K562 (cell line): ENCODE results near the gene PITPNM3. TPM values are rescaled to one million over a fixed set of nuclear protein-coding genes. Genes with fewer than 3 reads are reported as not detected.

Experiments used
- FOSL1 ChIP-seq: fragments of 200-800 bp; sonication (Bioruptor generic); conservative IDR thresholded peaks from 2 replicates; pipeline ENCODE4 v1.6.1; 2016; ENCODE audit warnings: missing genetic modification characterization, missing compliant biosample characterization
- HMG20A ChIP-seq: fragments of 450-650 bp; formaldehyde crosslinking; conservative IDR thresholded peaks from 2 replicates; pipeline ENCODE4 v1.4.0; 2020; ENCODE audit warnings: mild to moderate bottlenecking, mixed read lengths
- MAFK ChIP-seq: IDR thresholded peaks from 2 replicates; pipeline ENCODE4 v1.6.1; 2011; ENCODE audit warnings: low read length, improper control_type of control experiment
- RCOR1 ChIP-seq, 2 experiments: IDR thresholded peaks; 2 replicates each; pipeline ENCODE4 v1.6.1; 2012; ENCODE audit warnings: low read depth in 2 of 2, low read length in 2 of 2, borderline replicate concordance in 1 of 2, improper control_type of control experiment in 1 of 2
- SNIP1 ChIP-seq: fragments of 450-650 bp; IDR thresholded peaks from 2 replicates; pipeline ENCODE4 v1.7.1; 2017; ENCODE audit warnings: low read depth, mild to moderate bottlenecking
- U2AF1 ChIP-seq: fragments of 200-400 bp; formaldehyde crosslinking; optimal IDR thresholded peaks from 2 replicates; pipeline ENCODE3; 2017; ENCODE audit warnings: mild to moderate bottlenecking, low read depth, low read length, moderate library complexity
- ZNF121 ChIP-seq: sonication (generic); formaldehyde crosslinking; conservative IDR thresholded peaks from 2 replicates; pipeline ENCODE4 v1.8.0; 2022; ENCODE audit warnings: missing genetic modification reagents
- polyA plus RNA-seq, 8 experiments: library from polyadenylated mRNA; depleted of rRNA in 4 of 8; stranded (reverse) in 5 of 8; unstranded in 3 of 8; fragments of >200 nt; fragmentation: Nextera tagmentation in 2 of 8; fragmentation: Illumina TruSeq in 1 of 8; extraction: Ambion mirVana in 2 of 8; extraction: Trizol in 1 of 8; gene quantifications; 2 replicates each; pipeline versions ENCODE4 v1.2.1 to v1.2.3, GENCODE V29; 2011 to 2014; ENCODE audit warnings: inconsistent platforms in 1 of 8, missing spikeins in 1 of 8
- total RNA-seq, 7 experiments: library from RNA; depleted of rRNA in 6 of 7; stranded (reverse); fragments of >200 nt in 6 of 7; fragmentation: Illumina TruSeq in 2 of 7; extraction: Trizol in 2 of 7; gene quantifications; 2 replicates each; pipeline versions ENCODE4 v1.2.1 to v1.2.3, GENCODE V29; 2011 to 2021; ENCODE audit warnings: low replicate concordance in 1 of 7
- TF ChIP-seq, protein P1 (sequence below): fragments of 450-650 bp; IDR thresholded peaks from 2 replicates; pipeline ENCODE4 v1.6.1; 2018; ENCODE audit warnings: mild to moderate bottlenecking, low read depth; ENCODE audit not compliant: partially characterized antibody
- TF ChIP-seq, protein P2 (sequence below), 2 experiments: fragments of 450-650 bp; formaldehyde crosslinking in 1 of 2; IDR thresholded peaks; 2 replicates each; pipeline versions ENCODE4 v1.4.0 to v1.6.1; 2014 to 2020; ENCODE audit warnings: mild to moderate bottlenecking in 2 of 2, borderline replicate concordance in 1 of 2, low read depth in 1 of 2
- TF ChIP-seq, protein P3 (sequence below): fragments of 250-450 bp; sonication (Bioruptor Pico); IDR thresholded peaks from 2 replicates; pipeline ENCODE4 v1.8.0; 2022; ENCODE audit warnings: moderate library complexity, mild to moderate bottlenecking, inconsistent platforms

Gene PITPNM3
- total and polyA plus RNA-seq, 9 of the 15 experiments (the other 6 are each of a cell fraction or from before 2014, with no cell fraction given): 0.14 to 0.38 (median 0.22) TPM; not detected in 2

- TF ChIP-seq, protein P1, sequence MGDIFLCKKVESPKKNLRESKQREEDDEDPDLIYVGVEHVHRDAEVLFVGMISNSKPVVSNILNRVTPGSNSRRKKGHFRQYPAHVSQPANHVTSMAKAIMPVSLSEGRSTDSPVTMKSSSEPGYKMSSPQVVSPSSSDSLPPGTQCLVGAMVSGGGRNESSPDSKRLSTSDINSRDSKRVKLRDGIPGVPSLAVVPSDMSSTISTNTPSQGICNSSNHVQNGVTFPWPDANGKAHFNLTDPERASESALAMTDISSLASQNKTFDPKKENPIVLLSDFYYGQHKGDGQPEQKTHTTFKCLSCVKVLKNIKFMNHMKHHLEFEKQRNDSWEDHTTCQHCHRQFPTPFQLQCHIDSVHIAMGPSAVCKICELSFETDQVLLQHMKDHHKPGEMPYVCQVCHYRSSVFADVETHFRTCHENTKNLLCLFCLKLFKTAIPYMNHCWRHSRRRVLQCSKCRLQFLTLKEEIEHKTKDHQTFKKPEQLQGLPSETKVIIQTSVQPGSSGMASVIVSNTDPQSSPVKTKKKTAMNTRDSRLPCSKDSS: no peak
- TF ChIP-seq SNIP1 (no peak), MAFK (no peak), ZNF121 (CRISPR knock-in tag) (no peak), RCOR1 (IDR thresholded peaks at IDR 0.05; ENCODE audit: borderline replicate concordance in 1 of 2, low read depth in 2 of 2, low read length in 2 of 2) (no peak), HMG20A (no peak), U2AF1 (no peak), FOSL1 (no peak)
- TF ChIP-seq, protein P2, sequence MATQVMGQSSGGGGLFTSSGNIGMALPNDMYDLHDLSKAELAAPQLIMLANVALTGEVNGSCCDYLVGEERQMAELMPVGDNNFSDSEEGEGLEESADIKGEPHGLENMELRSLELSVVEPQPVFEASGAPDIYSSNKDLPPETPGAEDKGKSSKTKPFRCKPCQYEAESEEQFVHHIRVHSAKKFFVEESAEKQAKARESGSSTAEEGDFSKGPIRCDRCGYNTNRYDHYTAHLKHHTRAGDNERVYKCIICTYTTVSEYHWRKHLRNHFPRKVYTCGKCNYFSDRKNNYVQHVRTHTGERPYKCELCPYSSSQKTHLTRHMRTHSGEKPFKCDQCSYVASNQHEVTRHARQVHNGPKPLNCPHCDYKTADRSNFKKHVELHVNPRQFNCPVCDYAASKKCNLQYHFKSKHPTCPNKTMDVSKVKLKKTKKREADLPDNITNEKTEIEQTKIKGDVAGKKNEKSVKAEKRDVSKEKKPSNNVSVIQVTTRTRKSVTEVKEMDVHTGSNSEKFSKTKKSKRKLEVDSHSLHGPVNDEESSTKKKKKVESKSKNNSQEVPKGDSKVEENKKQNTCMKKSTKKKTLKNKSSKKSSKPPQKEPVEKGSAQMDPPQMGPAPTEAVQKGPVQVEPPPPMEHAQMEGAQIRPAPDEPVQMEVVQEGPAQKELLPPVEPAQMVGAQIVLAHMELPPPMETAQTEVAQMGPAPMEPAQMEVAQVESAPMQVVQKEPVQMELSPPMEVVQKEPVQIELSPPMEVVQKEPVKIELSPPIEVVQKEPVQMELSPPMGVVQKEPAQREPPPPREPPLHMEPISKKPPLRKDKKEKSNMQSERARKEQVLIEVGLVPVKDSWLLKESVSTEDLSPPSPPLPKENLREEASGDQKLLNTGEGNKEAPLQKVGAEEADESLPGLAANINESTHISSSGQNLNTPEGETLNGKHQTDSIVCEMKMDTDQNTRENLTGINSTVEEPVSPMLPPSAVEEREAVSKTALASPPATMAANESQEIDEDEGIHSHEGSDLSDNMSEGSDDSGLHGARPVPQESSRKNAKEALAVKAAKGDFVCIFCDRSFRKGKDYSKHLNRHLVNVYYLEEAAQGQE (IDR thresholded peaks at IDR 0.05; ENCODE audit: borderline replicate concordance): no peak
- TF ChIP-seq, protein P2 (CRISPR knock-in tag; IDR thresholded peaks at IDR 0.05; ENCODE audit: low read depth): no peak
- TF ChIP-seq, protein P3, sequence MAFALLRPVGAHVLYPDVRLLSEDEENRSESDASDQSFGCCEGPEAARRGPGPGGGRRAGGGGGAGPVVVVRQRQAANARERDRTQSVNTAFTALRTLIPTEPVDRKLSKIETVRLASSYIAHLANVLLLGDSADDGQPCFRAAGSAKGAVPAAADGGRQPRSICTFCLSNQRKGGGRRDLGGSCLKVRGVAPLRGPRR (CRISPR knock-in tag): no peak
- TF ChIP-seq, all 486 proteins: peak for 0
Observed at GRCh38 chr17:6545291-6545690, 11.1 kb downstream of the PITPNM3 start (continued).
